ENCODE measurements around the gene CFAP46. TPM values are rescaled to one million over a fixed set of nuclear protein-coding genes. Genes with fewer than 3 reads are reported as not detected.

Gene CFAP46
- total and polyA plus RNA-seq, 10 of the 15 experiments (the other 5 are each of a cell fraction or from before 2014, with no cell fraction given): 0.01 to 0.18 (median 0.03) TPM; not detected in 7

- ChIA-PET POLR2A (no interaction called here), CTCF (no interaction called here)
- TF ChIP-seq ZBTB33 (IDR thresholded peaks at IDR 0.05) (no peak), RB1 (IDR thresholded peaks at IDR 0.05; ENCODE audit: borderline replicate concordance) (no peak), BMI1 (IDR thresholded peaks at IDR 0.05; ENCODE audit: borderline replicate concordance) (no peak), CEBPB (IDR thresholded peaks at IDR 0.05; ENCODE audit: borderline replicate concordance in 1 of 2, low read depth in 2 of 2, low read length in 2 of 2) (no peak), POU2F2 (IDR thresholded peaks at IDR 0.05; ENCODE audit: borderline replicate concordance, low read depth, low read length) (no peak), HCFC1 (IDR thresholded peaks at IDR 0.05; ENCODE audit: low read length) (no peak), MTA3 (IDR thresholded peaks at IDR 0.05; ENCODE audit: borderline replicate concordance, low read length) (no peak), CEBPZ (IDR thresholded peaks at IDR 0.05; ENCODE audit: low read depth, low read length) (no peak), YBX1 (IDR thresholded peaks at IDR 0.05) (no peak), RELB (IDR thresholded peaks at IDR 0.05; ENCODE audit: low read depth) (no peak), MLLT1 (IDR thresholded peaks at IDR 0.05) (no peak), BHLHE40 (IDR thresholded peaks at IDR 0.05; ENCODE audit: borderline replicate concordance in 1 of 2, low read depth in 2 of 2, low read length in 1 of 2) (no peak), DPF2 (IDR thresholded peaks at IDR 0.05) (no peak), PAX8 (IDR thresholded peaks at IDR 0.05) (no peak), MYC (IDR thresholded peaks at IDR 0.05; ENCODE audit: insufficient read depth, insufficient read length, insufficient replicate concordance, low read length, severe bottlenecking) (no peak), HDAC2 (IDR thresholded peaks at IDR 0.05) (no peak), TCF12 (IDR thresholded peaks at IDR 0.05; ENCODE audit: low read depth, low read length) (no peak), GATAD2B (conservative IDR thresholded peaks at IDR 0.05; ENCODE audit: low read depth) (no peak), CREM (IDR thresholded peaks at IDR 0.05; ENCODE audit: low read depth) (no peak)
Measured at GRCh38 chr10:132961420-132961786, 19.0 kb upstream of the CFAP46 start.

More at GRCh38 chr10:132961420-132961786, 19.0 kb upstream of the CFAP46 start:
- DNase-seq (ENCODE audit: low read depth, low spot score): no peak
- no peak overlapping the region for H2AFZ ChIP-seq (ENCODE audit: control insufficient read depth, low read depth, low read length)
- H3K27me3 ChIP-seq (replicated peaks in 1 of 2; ENCODE audit: control insufficient read depth in 2 of 2, insufficient read depth in 2 of 2, low read length in 1 of 2): no peaks in the 10 kb centered on the region; a peak in 1 of 4 replicates
- no peak overlapping the region for H3K4me2 ChIP-seq (ENCODE audit: control insufficient read depth, insufficient read depth)
- FAIRE-seq: no peak
- in situ Hi-C loops (cut with MboI) (no loop called here), intact Hi-C loops (cut with micrococcal nuclease; ENCODE audit: unreplicated experiment) (no loop called here)
- no peaks in the 10 kb centered on the region for H3K36me3 ChIP-seq (ENCODE audit: control insufficient read depth in 2 of 2, insufficient read depth in 2 of 2, low read length in 1 of 2)
- no peak for ATAC-seq
- no peak overlapping the region for H3K27ac ChIP-seq (ENCODE audit: control insufficient read depth, insufficient read depth)
- BruUV-seq (replicated peaks): no TSS peak
- WGBS (ENCODE audit: insufficient coverage, insufficient replicate concordance, low lambda C conversion rate, missing lambda C conversion rate): 52% methylated on average over 5 of the region's 8 CpGs
- no peaks in the 10 kb centered on the region for H3K9me3 ChIP-seq (replicated peaks; ENCODE audit: control insufficient read depth, insufficient read depth, low read length)
- SMC1A ChIA-PET (ENCODE audit: uncharacterized antibody, unreplicated experiment): no interaction called here
- H4K20me1 ChIP-seq (ENCODE audit: control insufficient read depth, insufficient read depth): no peaks in the 10 kb centered on the region
- no peak overlapping the region for H3K4me3 ChIP-seq
- H3K79me2 ChIP-seq (ENCODE audit: control insufficient read depth, insufficient read depth, low read length): no peaks in the 10 kb centered on the region
- RAD21 ChIA-PET (ENCODE audit: unreplicated experiment): no interaction called here
- H3K4me1 ChIP-seq (ENCODE audit: control insufficient read depth, insufficient read depth, low read length): peaks cover 3% of the 10 kb centered on the region; the same call in 1 of the 2 replicates
- no peak overlapping the region for H3K9ac ChIP-seq (ENCODE audit: control insufficient read depth, insufficient read depth, low read length)
